Skeletal muscle tissue (tissue), 4 donors: ENCODE results near the gene CDK5R1. TPM values are rescaled to one million over a fixed set of nuclear protein-coding genes. Genes with fewer than 3 reads are reported as not detected.
"Not testable (repeated sequence)": the region's sequence is repeated elsewhere in the genome, so short reads cannot be mapped to it uniquely, and the experiment has no call there.

Source experiments
- H3K27ac ChIP-seq: one replicate; pipeline ENCODE4 v1.7.0; 2013; ENCODE audit warnings: mild to moderate bottlenecking, low read depth, low read length, inconsistent platforms
- H3K27me3 ChIP-seq, 3 donors: one replicate each; pipeline ENCODE4 v1.7.0; 2013; ENCODE audit warnings: low read length in 3 of 3; ENCODE audit not compliant: control insufficient read depth in 3 of 3, insufficient read depth in 3 of 3
- H3K36me3 ChIP-seq, 3 donors: one replicate each; pipeline ENCODE4 v1.7.0; 2013; ENCODE audit warnings: low read length in 3 of 3; ENCODE audit not compliant: control insufficient read depth in 3 of 3, insufficient read depth in 3 of 3
- H3K4me1 ChIP-seq, 3 donors: one replicate each; pipeline ENCODE4 v1.7.0; 2013; ENCODE audit warnings: low read length in 3 of 3, mild to moderate bottlenecking in 3 of 3; ENCODE audit not compliant: control insufficient read depth in 3 of 3, insufficient read depth in 3 of 3
- H3K4me3 ChIP-seq, 3 donors: one replicate each; pipeline ENCODE4 v1.7.0; 2013; ENCODE audit warnings: low read length in 3 of 3
- H3K9ac ChIP-seq, 3 donors: one replicate each; pipeline ENCODE4 v1.7.0; 2013; ENCODE audit warnings: low read length in 3 of 3, mild to moderate bottlenecking in 3 of 3, moderate library complexity in 2 of 3, low read depth in 1 of 3
- H3K9me3 ChIP-seq, 3 donors: one replicate each; pipeline ENCODE4 v1.7.0; 2013; ENCODE audit warnings: low read length in 3 of 3; ENCODE audit not compliant: control insufficient read depth in 3 of 3
- total RNA-seq: library from RNA; depleted of rRNA; stranded (reverse); fragments of >200 nt; gene quantifications from one replicate; pipeline ENCODE4 v1.2.3, GENCODE V29; 2014
- donor health status: Osteomylitis.

CDK5R1 gene
- total RNA-seq, 1 donor from 2014 or later, result 6.3 TPM

GRCh38 chr17:32449963-32450362, 36.8 kb upstream of the CDK5R1 start:
- Histone ChIP-seq H3K4me1 (peaks cover 16 to 21% (median 19%) of the 10 kb centered on the region in 3 donors), H3K36me3 (peaks cover 32 to 64% (median 61%) of the 10 kb centered on the region in 3 donors), H3K27me3 (no peaks in the 10 kb centered on the region)

DNA sequence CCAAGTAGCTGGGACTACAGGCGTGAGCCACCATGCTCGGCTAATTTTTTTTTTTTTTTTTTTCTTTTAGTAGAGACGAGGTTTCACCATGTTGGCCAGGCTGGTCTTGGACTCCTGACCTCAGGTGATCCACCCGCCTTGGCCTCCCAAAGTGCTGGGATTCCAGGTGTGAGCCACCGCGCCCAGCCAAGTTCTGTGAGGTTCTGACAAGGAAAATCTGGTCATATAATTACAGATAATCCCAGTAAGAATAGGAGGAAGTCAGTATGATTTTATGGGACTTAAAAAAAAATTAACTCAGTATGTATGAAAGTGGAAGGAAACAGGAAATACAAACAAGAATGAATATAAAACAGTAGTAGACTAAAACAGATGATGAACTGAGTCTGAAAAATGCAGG, 36.4 kb upstream of the CDK5R1 start:
- peaks cover 16 to 21% (median 17%) of the 10 kb centered on the region in 3 donors for H3K4me1 ChIP-seq
- H3K27ac ChIP-seq, H3K9ac ChIP-seq, H3K4me3 ChIP-seq, H3K27me3 ChIP-seq, H3K9me3 ChIP-seq: not testable (repeated sequence)
- peaks cover 36 to 67% (median 65%) of the 10 kb centered on the region in 3 donors for H3K36me3 ChIP-seq

More at GRCh38 chr17:32449963-32450362, 36.8 kb upstream of the CDK5R1 start:
- no peak overlapping the region for H3K4me3 ChIP-seq
- H3K9ac ChIP-seq, result no peak overlapping the region
- H3K27ac ChIP-seq, result no peak overlapping the region
- no peaks in the 10 kb centered on the region for H3K9me3 ChIP-seq

DNA sequence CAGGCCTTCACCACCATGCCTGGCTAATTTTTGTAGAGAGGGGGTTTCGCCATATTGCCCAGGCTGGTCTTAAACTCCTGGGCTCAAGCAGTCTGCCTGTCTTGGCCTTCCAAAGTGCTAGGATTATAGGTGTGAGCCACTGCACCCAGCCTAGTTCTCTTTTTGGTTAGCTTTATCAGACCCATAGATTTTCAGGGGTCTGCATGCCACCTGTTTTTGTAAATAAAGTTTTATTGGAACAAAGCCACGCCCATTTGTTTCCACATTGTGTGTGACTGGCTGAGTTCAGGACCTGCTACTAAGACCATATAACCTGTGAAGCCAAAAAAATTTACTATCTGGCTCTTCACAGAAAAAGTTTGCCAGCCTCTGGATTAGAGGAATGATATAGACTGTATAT, 34.9 kb upstream of the CDK5R1 start:
- H3K9ac ChIP-seq, result no peak overlapping the region
- no peaks in the 10 kb centered on the region for H3K9me3 ChIP-seq
- peaks cover 2 to 8% (median 3%) of the 10 kb centered on the region in 3 donors for H3K4me1 ChIP-seq
- no peak overlapping the region for H3K4me3 ChIP-seq
- no peaks in the 10 kb centered on the region for H3K27me3 ChIP-seq
- H3K27ac ChIP-seq, result no peak overlapping the region
- H3K36me3 ChIP-seq, result peaks cover 39 to 70% (median 66%) of the 10 kb centered on the region in 3 donors

- Histone ChIP-seq H3K36me3 (peaks cover 39 to 73% (median 64%) of the 10 kb centered on the region in 3 donors), H3K4me1 (peaks cover 0 to 5% (median 2%) of the 10 kb centered on the region in 3 donors), H3K4me3 (no peak overlapping the region), H3K9ac (no peak overlapping the region), H3K27ac (no peak overlapping the region), H3K9me3 (no peaks in the 10 kb centered on the region), H3K27me3 (no peaks in the 10 kb centered on the region)
These were observed 34.5 kb upstream of the CDK5R1 start for GRCh38 chr17:32452281-32452680.

DNA sequence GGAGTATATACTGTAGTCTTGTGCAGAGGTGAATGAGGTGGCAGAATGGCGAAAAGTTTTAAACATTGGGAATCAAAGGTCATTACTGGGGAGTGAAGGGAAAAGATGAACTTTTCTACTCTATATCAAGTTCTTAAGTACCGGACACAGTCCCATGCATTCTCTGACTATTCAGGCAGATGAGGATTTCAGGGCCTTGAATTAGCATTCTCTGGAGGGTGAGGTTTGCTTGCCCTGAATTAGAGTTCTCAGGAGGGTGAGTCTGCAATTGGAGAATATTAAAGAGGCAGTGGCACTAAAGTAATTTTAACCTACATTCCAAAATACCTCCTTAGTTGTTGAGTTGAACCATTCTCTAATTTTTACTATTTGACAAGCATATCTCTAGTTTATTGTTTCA, 33.4 kb upstream of the CDK5R1 start:
- Histone ChIP-seq H3K27me3 (no peaks in the 10 kb centered on the region), H3K4me1 (peaks cover 0 to 4% (median 2%) of the 10 kb centered on the region in 3 donors), H3K27ac (no peak overlapping the region), H3K4me3 (no peak overlapping the region), H3K36me3 (peaks cover 36 to 76% (median 66%) of the 10 kb centered on the region in 3 donors), H3K9me3 (no peaks in the 10 kb centered on the region), H3K9ac (no peak overlapping the region)

DNA sequence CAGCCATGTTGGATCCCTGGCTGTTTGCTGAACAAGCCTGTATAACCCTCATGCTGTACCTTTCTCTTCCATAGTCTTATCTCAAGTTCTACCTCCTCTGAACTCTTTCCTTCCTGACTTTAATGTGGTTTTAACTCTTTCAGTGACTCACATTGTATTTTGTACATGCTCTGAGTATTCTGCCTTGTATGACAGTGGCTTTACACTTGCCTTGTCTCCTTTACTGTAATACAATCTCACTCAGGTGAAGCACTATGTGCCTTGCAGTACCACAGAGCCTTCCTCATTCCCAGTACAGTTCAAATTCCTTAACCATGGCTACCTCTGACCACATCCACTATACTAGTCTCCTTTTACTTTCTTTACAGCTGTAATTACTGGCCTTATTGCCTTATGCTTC, 28.4 kb upstream of the CDK5R1 start:
- Histone ChIP-seq H3K36me3 (peaks cover 31 to 63% (median 56%) of the 10 kb centered on the region in 3 donors), H3K9ac (peak overlapping the region in 1 of 3 donors; percentile 34), H3K27me3 (no peaks in the 10 kb centered on the region), H3K4me3 (no peak overlapping the region), H3K4me1 (peaks cover 0 to 6% (median 0%) of the 10 kb centered on the region in 3 donors), H3K27ac (no peak overlapping the region), H3K9me3 (no peaks in the 10 kb centered on the region)

DNA sequence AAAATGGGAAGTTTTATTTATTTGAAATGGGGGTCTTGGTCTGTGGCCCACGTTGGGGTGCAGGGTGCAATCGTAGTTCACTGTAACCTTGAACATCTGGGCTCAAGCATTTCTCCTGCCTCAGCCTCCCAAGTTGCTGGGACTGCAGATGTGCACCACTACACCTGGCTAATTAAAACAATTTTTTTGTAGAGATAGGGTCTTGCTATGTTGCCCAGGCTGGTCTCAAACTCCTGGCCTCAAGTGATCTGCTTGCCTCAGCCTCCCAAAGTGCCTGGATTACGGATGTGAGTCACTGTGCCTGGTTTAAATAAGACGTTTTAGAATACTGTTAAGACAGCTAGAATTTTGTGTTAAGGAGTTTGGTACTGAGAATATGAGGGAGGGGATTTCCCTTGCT, 26.7 kb upstream of the CDK5R1 start:
- H3K36me3 ChIP-seq, result peaks cover 20 to 61% (median 52%) of the 10 kb centered on the region in 3 donors
- peaks cover 0 to 4% (median 0%) of the 10 kb centered on the region in 3 donors for H3K4me1 ChIP-seq
- H3K9ac ChIP-seq, result no peak overlapping the region
- H3K9me3 ChIP-seq, result no peaks in the 10 kb centered on the region
- H3K27me3 ChIP-seq, result no peaks in the 10 kb centered on the region
- no peak overlapping the region for H3K27ac ChIP-seq
- H3K4me3 ChIP-seq, result no peak overlapping the region

DNA sequence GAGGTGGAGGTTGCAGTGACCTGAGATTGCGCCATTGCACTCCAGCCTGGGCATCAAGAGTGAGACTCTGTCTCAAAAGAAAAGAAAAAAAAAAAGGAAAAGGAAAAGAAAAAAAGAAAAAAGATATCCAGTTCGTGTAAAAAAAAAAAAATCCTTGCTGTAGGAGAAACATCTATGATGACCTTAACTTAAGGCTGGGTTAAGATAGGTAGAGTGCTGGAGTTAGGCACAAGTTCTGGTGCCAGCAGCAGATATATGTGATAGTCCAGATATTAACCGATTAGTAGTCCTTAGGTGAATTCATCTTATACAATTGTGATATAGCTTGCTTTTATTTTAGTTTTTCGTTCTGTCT, 25.3 kb upstream of the CDK5R1 start:
- Histone ChIP-seq H3K9ac (no peak overlapping the region), H3K27me3 (no peaks in the 10 kb centered on the region), H3K9me3 (no peaks in the 10 kb centered on the region), H3K4me3 (no peak overlapping the region), H3K36me3 (peaks cover 14 to 66% (median 53%) of the 10 kb centered on the region in 3 donors), H3K27ac (no peak overlapping the region), H3K4me1 (peaks cover 0 to 4% (median 0%) of the 10 kb centered on the region in 3 donors)

DNA sequence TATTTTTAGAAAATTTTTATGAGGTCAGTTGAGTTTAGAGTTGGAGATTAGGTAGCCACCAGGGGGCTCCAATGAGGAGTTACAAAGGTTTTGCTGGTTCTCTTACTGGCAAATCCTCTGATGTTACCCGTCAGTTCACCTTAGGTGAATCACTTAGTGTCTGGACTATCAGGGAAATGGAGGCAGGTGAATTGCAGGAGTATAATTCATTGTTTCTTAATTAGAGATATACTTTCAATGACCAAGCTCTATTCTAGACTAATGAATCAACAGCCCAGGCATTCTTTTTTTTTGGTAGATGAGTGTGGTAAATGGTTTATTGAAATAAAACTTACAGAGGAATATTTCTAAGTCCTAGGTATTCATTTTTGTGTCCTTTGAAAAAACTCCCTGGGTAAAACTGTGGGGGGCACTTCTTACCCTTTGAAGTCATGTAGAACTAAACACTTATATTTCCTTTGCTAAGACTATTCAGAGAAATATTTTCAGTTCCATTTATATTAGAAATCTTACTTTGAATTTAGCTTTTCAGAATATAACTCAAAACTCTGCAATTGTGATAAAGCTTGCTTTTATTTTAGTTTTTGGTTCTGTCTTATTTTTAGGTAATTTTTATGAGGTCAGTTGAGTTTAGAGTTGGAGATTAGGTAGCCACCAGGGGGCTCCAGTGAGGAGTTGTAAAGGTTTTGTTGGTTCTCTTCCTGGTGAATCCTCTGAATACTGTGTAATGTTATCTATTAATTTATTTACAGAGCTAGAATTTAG, 24.8 kb upstream of the CDK5R1 start:
- H3K27ac ChIP-seq, result no peak overlapping the region
- peaks cover 14 to 65% (median 57%) of the 10 kb centered on the region in 3 donors for H3K36me3 ChIP-seq

DNA sequence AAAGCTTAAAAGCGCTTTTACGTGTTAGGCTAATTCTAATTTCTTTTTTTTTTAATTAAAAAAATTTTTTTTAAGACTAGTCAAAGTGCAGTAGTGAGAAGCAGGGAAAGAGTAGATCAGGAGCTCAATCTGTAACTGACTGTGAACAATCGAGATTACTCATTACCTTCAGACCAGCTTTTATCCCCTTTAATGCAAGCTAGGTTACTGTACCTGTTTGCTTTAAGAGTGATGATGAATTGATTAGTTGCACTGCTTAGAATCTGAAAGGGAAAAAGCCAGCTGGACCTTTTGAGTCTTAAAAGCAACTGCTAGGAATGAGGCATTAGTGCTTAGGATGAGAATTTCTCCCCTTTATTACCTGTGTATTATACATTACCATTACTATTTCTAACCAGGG, 23.5 kb upstream of the CDK5R1 start:
- peaks cover 19 to 64% (median 56%) of the 10 kb centered on the region in 3 donors for H3K36me3 ChIP-seq
- H3K27ac ChIP-seq, result no peak overlapping the region
- no peak overlapping the region for H3K9ac ChIP-seq
- no peak overlapping the region for H3K4me3 ChIP-seq
- H3K9me3 ChIP-seq, result no peaks in the 10 kb centered on the region
- peaks cover 0 to 3% (median 0%) of the 10 kb centered on the region in 3 donors for H3K4me1 ChIP-seq
- no peaks in the 10 kb centered on the region for H3K27me3 ChIP-seq

More for the DNA sequence above, 24.8 kb upstream of the CDK5R1 start:
- Histone ChIP-seq H3K4me1 (peaks cover 0 to 4% (median 0%) of the 10 kb centered on the region in 3 donors), H3K9ac (no peak overlapping the region), H3K9me3 (no peaks in the 10 kb centered on the region), H3K27me3 (no peaks in the 10 kb centered on the region), H3K4me3 (no peak overlapping the region)
